GM04503 (cell line): ENCODE data around the gene IL1RL2.

Source experiments
- DNase-seq: peaks from one replicate; pipeline ENCODE4 v3.0.0-alpha.2; 2012; ENCODE audit warnings: low read depth

IL1RL2 gene

GRCh38 chr2:102238778-102239177 lies 52.0 kb downstream of the IL1RL2 start:
- DNase-seq: no peak

- DNase-seq: no peak
Measured at GRCh38 chr2:102239344-102239743, 52.5 kb downstream of the IL1RL2 start.

GRCh38 chr2:102240640-102241370 lies 54.0 kb downstream of the IL1RL2 start:
- DNase-seq: peak; percentile 89

- no peak for DNase-seq
Measured at GRCh38 chr2:102241616-102242305, 54.9 kb downstream of the IL1RL2 start.

GRCh38 chr2:102245266-102246151 lies 58.7 kb downstream of the IL1RL2 start:
- DNase-seq: no peak

- no peak for DNase-seq
Measured at GRCh38 chr2:102250278-102250821, 63.5 kb downstream of the IL1RL2 start.

GRCh38 chr2:102251042-102251848 lies 64.4 kb downstream of the IL1RL2 start:
- DNase-seq: no peak

GRCh38 chr2:102251849-102252203 lies 65.0 kb downstream of the IL1RL2 start:
- no peak for DNase-seq

GRCh38 chr2:102252236-102252635 lies 65.4 kb downstream of the IL1RL2 start:
- no peak for DNase-seq

GRCh38 chr2:102253140-102253752 lies 66.4 kb downstream of the IL1RL2 start:
- no peak for DNase-seq

- DNase-seq: no peak
Measured at GRCh38 chr2:102253753-102254150, 66.9 kb downstream of the IL1RL2 start.

GRCh38 chr2:102256276-102256675 lies 69.5 kb downstream of the IL1RL2 start:
- no peak for DNase-seq

- DNase-seq: no peak
Measured at GRCh38 chr2:102256874-102257462, 70.1 kb downstream of the IL1RL2 start.

GRCh38 chr2:102258025-102258385 lies 71.2 kb downstream of the IL1RL2 start:
- no peak for DNase-seq

GRCh38 chr2:102258386-102259074 lies 71.7 kb downstream of the IL1RL2 start:
- DNase-seq: peak; percentile 90

GRCh38 chr2:102261467-102262135 lies 74.8 kb downstream of the IL1RL2 start:
- DNase-seq: no peak

- no peak for DNase-seq
Measured at GRCh38 chr2:102262216-102263129, 75.7 kb downstream of the IL1RL2 start.

- no peak for DNase-seq
Measured at GRCh38 chr2:102264952-102265351, 78.1 kb downstream of the IL1RL2 start.

- DNase-seq: peak; percentile 33
Measured at GRCh38 chr2:102266204-102266603, 79.4 kb downstream of the IL1RL2 start.
